ENCODE data around the gene FOXA2.
A peak's percentile ranks its signal among the peaks of the same experiment; 100 is the strongest.

FOXA2 gene

DNA sequence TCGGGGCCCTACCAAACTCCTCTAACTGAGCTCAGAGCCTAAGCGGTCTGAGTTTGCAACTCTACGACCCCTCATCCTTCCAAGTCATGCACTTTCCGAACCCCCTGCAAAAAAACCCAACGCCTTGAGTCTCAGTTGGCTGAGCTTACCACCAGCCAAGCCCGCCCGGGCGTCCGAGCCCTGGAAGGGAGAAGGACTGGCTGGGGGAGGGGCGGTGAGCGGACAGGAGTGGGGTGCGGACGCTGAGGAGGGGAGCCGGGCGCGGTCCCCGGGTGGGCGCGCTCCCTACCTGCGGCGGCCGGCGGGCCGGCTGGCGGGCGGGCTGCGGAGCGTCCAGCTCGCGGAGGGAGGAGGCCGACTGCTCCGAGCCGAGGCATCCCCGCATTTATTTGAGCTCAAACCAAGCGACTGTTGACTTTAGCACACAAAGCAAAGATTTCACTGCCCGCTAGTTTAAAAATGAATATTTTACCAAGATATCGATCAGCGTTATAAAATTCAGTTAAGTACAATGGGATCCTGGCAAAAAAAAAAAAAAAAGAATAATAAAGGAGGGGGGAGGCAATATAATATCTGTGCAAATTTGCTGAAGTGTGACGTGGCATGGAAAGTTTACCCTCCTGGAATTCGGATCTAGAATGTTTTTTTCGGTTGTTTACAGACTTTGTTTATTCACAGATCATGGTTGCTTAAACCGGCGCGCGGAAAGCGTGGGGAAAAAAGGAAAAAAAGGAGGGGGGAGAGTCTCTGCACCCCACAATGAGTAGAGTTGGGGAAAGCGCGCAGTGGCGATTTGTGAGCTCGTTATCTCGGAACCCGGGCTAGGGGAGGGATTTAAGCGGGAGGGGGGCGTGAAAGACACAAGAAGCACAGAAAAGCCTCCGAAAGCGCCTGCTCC is 5.9 kb downstream of the FOXA2 start:
- H3K9me3 Mint-ChIP-seq = no peaks in the 10 kb centered on the region
- H3K27ac Mint-ChIP-seq = peak overlapping the region; percentile 24
- no peak overlapping the region for H3K4me3 Mint-ChIP-seq
- H3K4me1 Mint-ChIP-seq (ENCODE audit: low read depth) = peaks cover 2% of the 10 kb centered on the region
- H3K36me3 Mint-ChIP-seq (ENCODE audit: low read depth) = no peaks in the 10 kb centered on the region
- peaks cover 89% of the 10 kb centered on the region for H3K27me3 Mint-ChIP-seq (ENCODE audit: low read depth)

DNA sequence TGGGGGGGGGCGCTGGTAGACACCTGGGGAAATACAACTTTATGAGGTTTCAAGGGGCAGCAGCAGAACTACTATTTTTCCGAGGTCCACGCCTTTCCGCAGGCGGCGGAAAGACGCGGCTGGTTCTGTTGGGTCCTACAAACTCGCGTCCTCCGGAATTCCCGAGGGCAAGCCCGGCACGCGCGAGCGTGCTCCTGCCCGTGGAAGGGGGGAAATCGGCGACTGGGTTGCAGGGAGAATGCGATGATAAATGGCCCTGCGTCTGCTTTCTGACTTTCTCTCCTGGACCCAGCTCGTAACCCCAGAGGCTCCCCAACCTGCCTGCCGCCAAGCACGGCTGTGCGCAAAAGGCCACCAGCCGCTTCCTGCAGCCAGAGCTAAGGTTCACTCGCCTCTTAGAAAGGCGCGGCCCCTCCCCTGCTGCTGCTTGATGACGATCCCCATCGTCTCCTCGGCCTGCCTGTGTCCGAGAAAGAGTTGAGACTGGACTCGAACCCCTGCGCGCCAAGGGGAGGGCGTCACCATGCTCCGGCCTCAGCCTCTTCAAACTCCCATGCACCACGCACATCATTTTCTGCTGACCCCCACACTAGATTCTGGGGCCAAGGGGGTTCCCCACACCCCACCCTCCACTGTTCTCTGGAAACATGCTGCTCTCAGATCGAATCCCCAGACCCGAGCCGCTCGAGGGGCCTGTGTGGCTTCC is 6.7 kb downstream of the FOXA2 start:
- H3K36me3 Mint-ChIP-seq (ENCODE audit: low read depth) = no peaks in the 10 kb centered on the region
- H3K27ac Mint-ChIP-seq = peak overlapping the region; percentile 50
- peaks cover 93% of the 10 kb centered on the region for H3K27me3 Mint-ChIP-seq (ENCODE audit: low read depth)
- no peaks in the 10 kb centered on the region for H3K9me3 Mint-ChIP-seq
- peaks cover 2% of the 10 kb centered on the region for H3K4me1 Mint-ChIP-seq (ENCODE audit: low read depth)
- no peak overlapping the region for H3K4me3 Mint-ChIP-seq

DNA sequence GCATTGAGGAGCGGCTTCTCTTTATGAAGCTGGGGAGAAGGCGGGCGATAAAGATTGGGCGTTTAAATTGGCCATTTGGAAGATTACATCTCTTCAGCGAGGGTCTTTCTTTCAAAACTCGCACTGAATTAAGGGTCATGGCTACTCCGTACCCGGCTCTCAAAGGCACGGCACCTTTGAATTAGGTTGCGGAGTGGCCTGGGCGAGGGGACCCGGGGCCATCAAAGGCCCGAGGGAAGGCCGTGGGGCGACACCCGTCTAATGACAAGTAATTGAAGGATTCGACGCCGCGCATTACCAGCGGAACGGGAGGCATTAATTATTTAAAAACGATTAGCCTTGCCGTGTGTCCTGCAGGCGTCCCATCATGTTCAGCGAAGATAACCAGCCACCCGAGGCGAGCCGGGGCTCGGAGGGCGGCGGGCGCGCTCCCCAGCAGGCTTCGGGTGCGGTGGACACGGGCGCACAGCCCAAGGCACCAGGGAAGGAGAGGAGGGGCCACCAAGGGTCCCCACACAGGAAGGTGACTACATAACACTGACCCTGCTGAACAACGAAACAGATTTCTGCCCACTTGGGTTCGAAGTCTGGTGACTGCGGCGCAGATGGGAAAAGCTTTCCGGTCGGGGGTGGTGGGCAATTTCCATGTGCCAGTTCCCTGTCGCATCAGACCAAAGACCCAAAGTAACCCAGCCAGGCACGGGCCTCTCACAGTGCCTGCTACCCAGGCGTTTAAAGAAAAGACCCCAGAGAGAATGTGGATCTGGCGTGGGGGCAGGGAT is 7.4 kb downstream of the FOXA2 start:
- H3K9me3 Mint-ChIP-seq = no peaks in the 10 kb centered on the region
- no peak overlapping the region for H3K4me3 Mint-ChIP-seq
- peaks cover 94% of the 10 kb centered on the region for H3K27me3 Mint-ChIP-seq (ENCODE audit: low read depth)
- no peak overlapping the region for H3K27ac Mint-ChIP-seq
- peaks cover 2% of the 10 kb centered on the region for H3K4me1 Mint-ChIP-seq (ENCODE audit: low read depth)
- H3K36me3 Mint-ChIP-seq (ENCODE audit: low read depth) = no peaks in the 10 kb centered on the region

DNA sequence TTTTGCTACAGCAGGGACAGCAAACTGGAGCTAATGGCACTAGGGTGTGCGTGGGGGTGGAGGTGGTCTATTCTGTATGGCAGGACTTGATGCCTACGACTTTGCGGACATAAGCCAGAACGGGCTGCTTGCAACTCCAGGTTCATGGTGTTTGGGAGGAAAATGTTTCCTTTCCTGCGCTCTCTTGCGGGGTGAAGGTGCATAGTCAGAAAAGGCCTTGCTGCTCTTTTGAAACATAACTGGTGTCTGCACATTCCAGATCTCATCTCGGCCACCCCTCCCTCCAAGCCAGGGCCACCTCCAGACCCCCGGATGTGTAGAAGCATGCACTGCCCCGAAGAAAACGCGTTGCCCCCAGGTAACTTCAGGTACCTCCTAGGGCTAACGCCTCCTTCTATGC is 8.1 kb downstream of the FOXA2 start:
- H3K27ac Mint-ChIP-seq = no peak overlapping the region
- no peaks in the 10 kb centered on the region for H3K9me3 Mint-ChIP-seq
- peaks cover 94% of the 10 kb centered on the region for H3K27me3 Mint-ChIP-seq (ENCODE audit: low read depth)
- H3K4me3 Mint-ChIP-seq = no peak overlapping the region
- H3K36me3 Mint-ChIP-seq (ENCODE audit: low read depth) = no peaks in the 10 kb centered on the region
- H3K4me1 Mint-ChIP-seq (ENCODE audit: low read depth) = peaks cover 2% of the 10 kb centered on the region

DNA sequence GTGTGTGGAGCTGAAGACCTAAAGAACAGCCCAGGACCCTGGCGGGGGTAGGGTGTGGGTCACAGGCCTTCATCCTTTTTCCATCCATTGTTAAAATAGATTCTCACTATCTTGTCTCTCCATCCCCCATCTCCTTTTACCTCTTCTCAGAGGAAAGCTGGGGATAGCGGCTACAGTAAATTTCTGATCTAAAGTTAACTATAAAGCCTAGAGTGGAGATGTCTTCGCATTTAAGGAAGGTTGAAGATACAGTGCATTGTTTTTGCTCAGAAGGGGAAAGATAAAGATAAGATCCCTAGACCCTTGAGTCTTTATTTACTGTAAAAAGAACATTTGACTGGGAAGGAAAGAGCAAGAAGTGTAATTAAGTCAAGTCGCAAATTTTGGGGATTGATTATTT is 8.6 kb downstream of the FOXA2 start:
- Mint-ChIP-seq H3K36me3 (ENCODE audit: low read depth) (no peaks in the 10 kb centered on the region), H3K4me1 (ENCODE audit: low read depth) (peaks cover 2% of the 10 kb centered on the region), H3K27ac (peak overlapping the region; percentile 8), H3K27me3 (ENCODE audit: low read depth) (peaks cover 94% of the 10 kb centered on the region), H3K9me3 (no peaks in the 10 kb centered on the region), H3K4me3 (no peak overlapping the region)

DNA sequence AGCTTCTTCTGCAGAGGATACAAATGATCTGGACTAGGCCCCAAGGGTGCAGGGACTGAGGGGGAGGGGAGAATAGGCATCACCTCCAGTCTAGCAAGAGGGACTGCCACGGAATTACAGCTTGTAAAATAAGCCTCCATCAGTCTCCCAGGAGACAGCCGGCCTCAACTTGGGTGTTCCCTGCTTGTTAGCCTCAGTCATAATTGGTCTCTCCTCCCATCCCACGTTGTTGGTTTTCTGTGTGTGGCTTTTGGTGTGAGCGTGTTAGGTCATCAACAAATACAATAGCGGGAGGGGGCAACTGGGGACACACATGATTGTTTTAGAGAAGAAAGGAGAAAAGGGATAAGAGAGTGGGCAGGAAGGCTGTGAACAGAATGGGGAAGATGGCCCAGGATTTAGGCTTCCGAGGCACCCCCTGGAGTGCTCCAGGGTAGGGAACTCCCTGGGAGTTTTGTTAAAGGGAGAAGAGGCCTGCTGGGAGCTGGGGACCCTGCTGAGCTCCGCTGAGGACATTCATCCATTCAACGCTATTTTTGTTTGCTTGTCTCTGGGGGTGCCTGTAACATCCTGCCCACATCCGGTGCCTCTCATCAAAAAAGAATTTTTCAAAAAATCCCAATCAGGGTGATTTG is 9.2 kb downstream of the FOXA2 start:
- Mint-ChIP-seq H3K4me3 (no peak overlapping the region), H3K9me3 (no peaks in the 10 kb centered on the region), H3K27me3 (ENCODE audit: low read depth) (peaks cover 93% of the 10 kb centered on the region), H3K27ac (no peak overlapping the region), H3K36me3 (ENCODE audit: low read depth) (no peaks in the 10 kb centered on the region), H3K4me1 (ENCODE audit: low read depth) (peaks cover 2% of the 10 kb centered on the region)

DNA sequence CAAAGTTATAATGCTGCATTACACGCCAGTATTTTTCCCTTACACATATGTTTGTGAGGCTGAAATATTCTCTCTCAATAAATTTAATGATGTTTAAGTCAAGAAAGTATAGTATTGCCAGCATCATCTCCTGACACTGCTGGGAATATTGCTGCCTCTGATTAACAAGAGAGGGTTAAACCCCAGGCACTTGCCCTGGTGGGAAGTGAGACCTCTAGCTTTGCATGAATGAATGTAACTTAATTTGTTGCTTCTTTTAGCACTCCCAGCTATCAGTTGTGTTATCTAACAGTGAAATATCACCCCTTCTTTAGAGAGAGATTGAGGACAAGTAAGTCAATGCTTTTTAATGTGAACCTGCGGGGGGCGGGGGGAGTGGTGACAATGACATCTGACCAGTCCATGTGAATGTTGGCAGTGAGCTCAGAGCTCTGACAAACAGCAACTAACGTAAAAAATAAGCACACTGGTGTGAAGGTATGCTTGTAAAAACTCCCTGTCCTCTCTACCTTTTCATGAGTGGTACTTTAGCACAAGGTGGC is 9.8 kb downstream of the FOXA2 start:
- H3K9me3 Mint-ChIP-seq = no peaks in the 10 kb centered on the region
- no peak overlapping the region for H3K4me3 Mint-ChIP-seq
- H3K36me3 Mint-ChIP-seq (ENCODE audit: low read depth) = no peaks in the 10 kb centered on the region
- H3K27me3 Mint-ChIP-seq (ENCODE audit: low read depth) = peaks cover 92% of the 10 kb centered on the region
- no peak overlapping the region for H3K27ac Mint-ChIP-seq
- H3K4me1 Mint-ChIP-seq (ENCODE audit: low read depth) = peaks cover 2% of the 10 kb centered on the region

DNA sequence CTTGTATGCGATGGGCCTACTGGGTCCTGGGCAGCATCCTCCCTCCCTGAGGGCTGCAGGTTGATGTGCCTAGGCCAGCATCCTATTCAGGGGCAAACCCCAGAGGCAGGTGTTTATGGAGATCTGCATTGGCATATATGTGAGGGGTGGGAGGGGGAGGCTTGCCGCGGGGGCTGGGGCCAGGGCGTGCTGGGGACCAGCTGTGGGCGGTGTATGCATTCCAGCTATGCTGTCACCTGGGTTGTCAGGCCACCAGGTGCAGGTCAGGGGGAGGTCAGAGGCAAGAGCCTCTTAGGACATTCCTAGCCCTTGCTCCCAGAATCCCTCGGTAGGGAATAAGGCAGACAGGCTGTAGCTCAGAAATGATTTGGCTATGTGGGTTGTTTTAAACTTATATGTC is 11.9 kb downstream of the FOXA2 start:
- H3K9me3 Mint-ChIP-seq = no peaks in the 10 kb centered on the region
- H3K36me3 Mint-ChIP-seq (ENCODE audit: low read depth) = no peaks in the 10 kb centered on the region
- H3K27me3 Mint-ChIP-seq (ENCODE audit: low read depth) = peaks cover 92% of the 10 kb centered on the region
- H3K4me3 Mint-ChIP-seq = no peak overlapping the region
- no peak overlapping the region for H3K27ac Mint-ChIP-seq
- H3K4me1 Mint-ChIP-seq (ENCODE audit: low read depth) = peaks cover 2% of the 10 kb centered on the region

DNA sequence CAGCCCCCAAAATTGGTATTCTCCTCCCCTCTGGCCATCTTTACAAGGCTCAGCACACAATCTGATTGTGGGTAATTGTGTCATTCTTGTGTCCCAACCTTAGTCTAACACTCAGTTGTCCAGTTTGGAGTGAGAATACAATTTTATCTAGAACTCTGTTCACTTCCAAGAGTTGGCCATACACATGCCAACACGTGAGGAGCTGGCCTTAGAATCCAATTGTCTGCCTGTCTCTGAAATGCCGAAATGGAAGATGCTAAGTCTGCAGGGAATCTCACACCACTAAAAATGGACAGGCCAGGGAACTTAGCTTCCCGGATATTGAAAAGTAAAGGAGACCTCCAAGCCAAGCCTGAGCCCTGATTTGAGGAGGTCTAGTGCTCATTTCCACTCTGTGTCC is 12.3 kb downstream of the FOXA2 start:
- Mint-ChIP-seq H3K4me1 (ENCODE audit: low read depth) (peaks cover 2% of the 10 kb centered on the region), H3K9me3 (no peaks in the 10 kb centered on the region), H3K4me3 (no peak overlapping the region), H3K36me3 (ENCODE audit: low read depth) (no peaks in the 10 kb centered on the region), H3K27ac (no peak overlapping the region), H3K27me3 (ENCODE audit: low read depth) (peaks cover 92% of the 10 kb centered on the region)

DNA sequence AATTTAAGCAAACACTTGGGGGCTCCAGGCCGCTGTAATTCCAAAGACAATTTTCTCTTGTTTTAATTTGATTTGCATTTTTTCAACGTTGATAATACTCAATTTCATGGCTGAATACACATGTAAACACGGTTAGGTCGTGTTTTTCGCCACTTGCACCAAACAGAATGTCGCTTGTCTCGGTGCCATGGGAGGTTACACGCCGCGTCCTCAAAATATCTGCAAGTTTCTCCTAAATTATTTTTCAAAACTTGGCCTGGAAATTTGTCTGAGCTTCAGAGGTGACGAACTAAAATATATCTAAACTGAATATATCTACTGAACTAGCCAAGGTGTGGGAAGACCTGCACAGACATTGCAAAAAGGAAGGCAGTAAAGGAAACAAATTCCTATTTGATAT is 15.0 kb downstream of the FOXA2 start:
- H3K27me3 Mint-ChIP-seq (ENCODE audit: low read depth) = peaks cover 91% of the 10 kb centered on the region
- no peaks in the 10 kb centered on the region for H3K9me3 Mint-ChIP-seq
- no peaks in the 10 kb centered on the region for H3K4me1 Mint-ChIP-seq (ENCODE audit: low read depth)

DNA sequence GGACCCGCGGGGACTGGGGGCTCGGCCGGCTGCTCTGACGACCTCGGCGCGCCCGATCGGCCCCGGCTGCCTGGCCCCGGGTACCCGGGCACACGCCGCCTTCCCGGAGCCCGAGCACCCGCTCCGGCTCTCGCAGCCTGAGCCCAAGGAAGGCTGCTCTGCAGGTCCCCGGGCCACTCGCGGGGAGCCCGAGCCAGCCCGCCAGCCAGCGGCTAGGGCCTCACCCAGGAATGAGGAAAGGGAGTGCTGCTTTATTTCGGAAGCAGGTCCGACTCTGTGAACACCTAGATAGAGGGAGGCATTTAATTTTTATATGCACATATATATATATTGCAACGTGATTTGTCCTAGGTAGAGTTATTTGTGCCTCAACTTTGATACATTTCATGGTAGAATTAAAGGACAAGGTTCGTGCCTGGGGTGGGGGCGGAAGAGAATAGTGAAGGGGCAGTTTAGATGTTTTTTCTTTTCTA is 15.5 kb downstream of the FOXA2 start:
- H3K4me3 Mint-ChIP-seq = no peak overlapping the region
- H3K36me3 Mint-ChIP-seq (ENCODE audit: low read depth) = no peaks in the 10 kb centered on the region
- no peaks in the 10 kb centered on the region for H3K9me3 Mint-ChIP-seq
- peaks cover 91% of the 10 kb centered on the region for H3K27me3 Mint-ChIP-seq (ENCODE audit: low read depth)
- H3K27ac Mint-ChIP-seq = no peak overlapping the region
- H3K4me1 Mint-ChIP-seq (ENCODE audit: low read depth) = no peaks in the 10 kb centered on the region

More for the DNA sequence above, 15.0 kb downstream of the FOXA2 start:
- H3K36me3 Mint-ChIP-seq (ENCODE audit: low read depth) = no peaks in the 10 kb centered on the region
- no peak overlapping the region for H3K4me3 Mint-ChIP-seq
- no peak overlapping the region for H3K27ac Mint-ChIP-seq

DNA sequence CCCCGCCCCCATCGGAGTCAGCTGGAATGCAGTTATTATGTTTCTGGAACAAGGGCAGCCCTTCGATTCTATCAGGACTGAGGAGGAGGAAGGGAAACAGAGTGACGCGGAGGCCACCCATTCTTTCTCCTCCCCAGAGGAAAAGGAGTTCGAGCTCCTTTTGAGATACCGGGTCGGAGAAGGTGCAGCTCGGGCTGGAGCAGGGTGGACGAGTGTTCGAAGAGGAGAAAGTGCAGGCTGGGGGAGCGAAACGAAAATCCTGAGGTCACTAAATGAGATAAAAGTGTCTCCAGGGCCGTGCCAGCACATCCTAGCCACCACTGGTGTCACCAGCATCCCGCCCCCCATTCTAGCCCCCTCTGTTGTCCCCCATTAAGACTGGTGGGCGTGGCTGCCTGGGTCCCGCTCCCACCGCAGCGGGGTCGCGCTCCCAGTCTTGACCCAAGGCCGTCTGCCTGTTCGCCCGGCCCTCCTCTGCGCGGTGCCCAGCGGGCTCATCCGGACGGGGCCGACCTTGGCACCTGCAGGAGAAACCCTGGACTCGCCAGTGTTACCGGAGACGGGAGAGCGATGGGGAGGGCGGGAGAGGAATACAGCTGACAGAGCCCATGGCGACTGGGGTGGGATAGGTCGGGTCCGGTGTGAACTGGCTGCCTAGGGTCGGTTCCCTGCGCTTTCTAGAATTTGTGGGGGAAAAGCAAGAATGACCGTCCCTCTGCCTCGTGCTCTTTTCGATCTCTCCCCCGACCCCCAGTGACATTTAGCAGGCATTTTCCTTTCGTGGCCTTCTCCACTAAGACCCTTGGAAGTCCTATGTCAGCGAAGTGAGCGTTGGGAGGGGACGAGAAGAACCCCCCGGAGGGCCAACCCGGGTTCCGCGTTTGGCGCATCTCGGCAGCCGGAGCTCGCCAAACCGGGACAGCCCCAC is 16.2 kb downstream of the FOXA2 start:
- H3K4me3 Mint-ChIP-seq = no peak overlapping the region
- H3K27me3 Mint-ChIP-seq (ENCODE audit: low read depth) = peaks cover 91% of the 10 kb centered on the region
- no peaks in the 10 kb centered on the region for H3K9me3 Mint-ChIP-seq
- H3K36me3 Mint-ChIP-seq (ENCODE audit: low read depth) = no peaks in the 10 kb centered on the region
- H3K27ac Mint-ChIP-seq = no peak overlapping the region
- no peaks in the 10 kb centered on the region for H3K4me1 Mint-ChIP-seq (ENCODE audit: low read depth)

Data from T-helper 1 cell treated with Interleukin-12 subunit alpha and Interleukin-12 subunit beta and Interleukin-4 antibody, amounts not matched to agents 30 μg/mL and 1 μg/mL, for 36 hours (primary cell).